OCI-LY1 (cell line): Measurements from ENCODE around the gene HNRNPA1.
A peak's percentile ranks its signal among the peaks of the same experiment; 100 is the strongest.

Experiments
- H2AFZ ChIP-seq: fragments of 200-600 bp; sonication (generic), shearing (Covaris generic); 2 replicates; pipeline ENCODE4 v1.6.0; 2014; ENCODE audit warnings: antibody characterized with exemption, mild to moderate bottlenecking, low read length
- H3F3A ChIP-seq: fragments of 200-600 bp; sonication (generic), shearing (Covaris generic); 2 replicates; pipeline ENCODE4 v1.6.0; 2014; ENCODE audit warnings: mild to moderate bottlenecking, antibody characterized with exemption, low read length, moderate library complexity; ENCODE audit not compliant: insufficient read depth
- H3K27ac ChIP-seq: fragments of 200-600 bp; sonication (generic); 2 replicates; pipeline ENCODE4 v1.5.1; 2014; ENCODE audit warnings: low read length, mixed run types, mild to moderate bottlenecking, low read depth; ENCODE audit not compliant: poor library complexity, severe bottlenecking
- H3K27me3 ChIP-seq: fragments of 200-600 bp; sonication (generic); 2 replicates; pipeline ENCODE4 v1.6.0; 2014; ENCODE audit warnings: antibody characterized with exemption, mild to moderate bottlenecking, low read length, moderate library complexity; ENCODE audit not compliant: insufficient read depth
- H3K36me3 ChIP-seq: fragments of 200-600 bp; sonication (generic); 2 replicates; pipeline ENCODE4 v1.6.1; 2014; ENCODE audit warnings: mild to moderate bottlenecking, antibody characterized with exemption, low read length, moderate library complexity, mixed read lengths; ENCODE audit not compliant: insufficient read depth
- H3K4me1 ChIP-seq: fragments of 200-600 bp; sonication (generic); 2 replicates; pipeline ENCODE4 v1.5.1; 2014; ENCODE audit warnings: mild to moderate bottlenecking, low read length, moderate library complexity; ENCODE audit not compliant: insufficient read depth, severe bottlenecking
- H3K4me2 ChIP-seq: fragments of 200-600 bp; sonication (generic), shearing (Covaris generic); 2 replicates; pipeline ENCODE4 v1.6.1; 2014; ENCODE audit warnings: low read length
- H3K4me3 ChIP-seq: fragments of 200-600 bp; sonication (generic); 2 replicates; pipeline ENCODE4 v1.5.1; 2014; ENCODE audit warnings: low read length, low read depth, mild to moderate bottlenecking, mixed read lengths; ENCODE audit not compliant: poor library complexity, severe bottlenecking
- H3K79me2 ChIP-seq: fragments of 200-600 bp; shearing (Covaris generic); 2 replicates; pipeline ENCODE4 v1.6.1; 2016; ENCODE audit warnings: mixed run types, low read length, mixed read lengths; ENCODE audit not compliant: insufficient read depth
- H3K9ac ChIP-seq: fragments of 200-600 bp; sonication (generic), shearing (Covaris generic); 2 replicates; pipeline ENCODE4 v1.6.1; 2014; ENCODE audit warnings: mild to moderate bottlenecking, low read length, mixed read lengths
- H3K9me2 ChIP-seq: fragments of 200-600 bp; sonication (generic), shearing (Covaris generic); 2 replicates; pipeline ENCODE4 v1.6.1; 2014; ENCODE audit warnings: low read depth, mild to moderate bottlenecking, low read length, mixed read lengths
- H3K9me3 ChIP-seq: fragments of 200-600 bp; shearing (Covaris generic); 2 replicates; pipeline ENCODE4 v1.6.1; 2014; ENCODE audit warnings: low read length, mixed read lengths
- H4K20me1 ChIP-seq: fragments of 200-600 bp; sonication (generic), shearing (Covaris generic); 2 replicates; pipeline ENCODE4 v1.6.0; 2016; ENCODE audit warnings: mild to moderate bottlenecking, low read length; ENCODE audit not compliant: insufficient read depth
- EZH2 ChIP-seq: fragments of 200-600 bp; sonication (generic), shearing (Covaris generic); IDR thresholded peaks from 2 replicates; pipeline ENCODE4 v1.8.0; 2017; ENCODE audit warnings: borderline replicate concordance, mixed run types, mild to moderate bottlenecking, antibody characterized with exemption, low read length, moderate library complexity, mixed read lengths
- TF ChIP-seq, protein P1 (sequence below): fragments of 200-600 bp; sonication (generic), shearing (Covaris generic); IDR thresholded peaks from 2 replicates; pipeline ENCODE4 v1.5.1; 2017; ENCODE audit warnings: mild to moderate bottlenecking, antibody characterized with exemption, low read length, moderate library complexity, mixed read lengths

Gene HNRNPA1

DNA sequence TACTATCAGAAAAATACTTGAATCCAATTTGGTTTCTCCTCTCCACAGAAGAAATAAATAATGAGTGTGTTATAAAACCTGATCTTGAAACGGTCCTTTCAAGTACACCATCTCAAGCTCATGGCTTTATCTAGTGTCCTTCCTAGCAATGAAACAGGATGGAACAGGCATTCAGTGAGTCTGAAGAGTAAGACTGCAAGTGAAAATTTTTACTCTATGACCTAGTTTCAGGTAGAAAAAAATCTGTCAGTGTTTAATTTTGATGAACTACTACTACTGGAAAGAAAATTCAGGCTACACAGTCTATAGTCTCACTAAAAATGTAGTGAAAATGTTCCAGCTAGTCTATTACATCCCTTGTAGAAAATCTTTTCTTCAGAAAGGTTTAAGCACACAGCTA, 8.3 kb upstream of the HNRNPA1 start:
- Histone ChIP-seq H3K9me3 (no peaks in the 10 kb centered on the region), H2AFZ (no peak overlapping the region), H3K36me3 (peaks cover 42% of the 10 kb centered on the region), H3K4me3 (no peak overlapping the region), H3K27ac (no peak overlapping the region), H3K27me3 (no peaks in the 10 kb centered on the region), H3K4me2 (no peak overlapping the region), H3K4me1 (peaks cover 14% of the 10 kb centered on the region), H3F3A (no peaks in the 10 kb centered on the region; the same call in 1 of the 2 replicates), H4K20me1 (no peaks in the 10 kb centered on the region), H3K79me2 (peaks cover 34% of the 10 kb centered on the region), H3K9me2 (no peaks in the 10 kb centered on the region), H3K9ac (no peak overlapping the region)
- TF ChIP-seq EZH2 = no peak
- TF ChIP-seq, protein P1, sequence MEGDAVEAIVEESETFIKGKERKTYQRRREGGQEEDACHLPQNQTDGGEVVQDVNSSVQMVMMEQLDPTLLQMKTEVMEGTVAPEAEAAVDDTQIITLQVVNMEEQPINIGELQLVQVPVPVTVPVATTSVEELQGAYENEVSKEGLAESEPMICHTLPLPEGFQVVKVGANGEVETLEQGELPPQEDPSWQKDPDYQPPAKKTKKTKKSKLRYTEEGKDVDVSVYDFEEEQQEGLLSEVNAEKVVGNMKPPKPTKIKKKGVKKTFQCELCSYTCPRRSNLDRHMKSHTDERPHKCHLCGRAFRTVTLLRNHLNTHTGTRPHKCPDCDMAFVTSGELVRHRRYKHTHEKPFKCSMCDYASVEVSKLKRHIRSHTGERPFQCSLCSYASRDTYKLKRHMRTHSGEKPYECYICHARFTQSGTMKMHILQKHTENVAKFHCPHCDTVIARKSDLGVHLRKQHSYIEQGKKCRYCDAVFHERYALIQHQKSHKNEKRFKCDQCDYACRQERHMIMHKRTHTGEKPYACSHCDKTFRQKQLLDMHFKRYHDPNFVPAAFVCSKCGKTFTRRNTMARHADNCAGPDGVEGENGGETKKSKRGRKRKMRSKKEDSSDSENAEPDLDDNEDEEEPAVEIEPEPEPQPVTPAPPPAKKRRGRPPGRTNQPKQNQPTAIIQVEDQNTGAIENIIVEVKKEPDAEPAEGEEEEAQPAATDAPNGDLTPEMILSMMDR = no peak

DNA sequence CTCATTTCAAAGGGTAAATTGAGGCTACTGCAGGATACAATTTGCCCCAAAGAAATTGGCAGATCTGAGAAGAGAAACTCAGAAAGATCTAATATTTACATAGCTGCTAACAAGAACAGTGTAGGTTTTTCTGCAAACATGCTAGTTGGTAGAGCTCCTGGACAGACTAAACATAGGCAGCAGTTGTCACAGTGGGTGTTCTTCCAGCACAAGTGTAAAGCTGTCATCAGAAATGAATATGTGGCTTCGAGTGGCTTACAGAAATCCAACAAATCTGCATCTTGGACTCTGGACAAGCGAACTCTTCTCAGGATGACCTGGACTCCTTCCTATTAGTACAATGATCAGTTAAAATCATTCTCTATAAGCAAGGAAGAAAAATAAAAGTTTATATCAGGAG, 6.5 kb upstream of the HNRNPA1 start:
- H3K4me1 ChIP-seq = peaks cover 28% of the 10 kb centered on the region
- no peak for TF ChIP-seq EZH2
- TF ChIP-seq, protein P1 = no peak
- no peak overlapping the region for H3K4me3 ChIP-seq
- H2AFZ ChIP-seq = no peak overlapping the region
- peaks cover 56% of the 10 kb centered on the region for H3K36me3 ChIP-seq
- H3K4me2 ChIP-seq = no peak overlapping the region
- H3K27ac ChIP-seq = no peak overlapping the region
- no peaks in the 10 kb centered on the region for H3K27me3 ChIP-seq
- no peak overlapping the region for H3K9ac ChIP-seq
- no peaks in the 10 kb centered on the region for H4K20me1 ChIP-seq
- H3K9me2 ChIP-seq = no peaks in the 10 kb centered on the region
- peaks cover 47% of the 10 kb centered on the region for H3K79me2 ChIP-seq
- no peaks in the 10 kb centered on the region for H3K9me3 ChIP-seq
- H3F3A ChIP-seq = no peaks in the 10 kb centered on the region

DNA sequence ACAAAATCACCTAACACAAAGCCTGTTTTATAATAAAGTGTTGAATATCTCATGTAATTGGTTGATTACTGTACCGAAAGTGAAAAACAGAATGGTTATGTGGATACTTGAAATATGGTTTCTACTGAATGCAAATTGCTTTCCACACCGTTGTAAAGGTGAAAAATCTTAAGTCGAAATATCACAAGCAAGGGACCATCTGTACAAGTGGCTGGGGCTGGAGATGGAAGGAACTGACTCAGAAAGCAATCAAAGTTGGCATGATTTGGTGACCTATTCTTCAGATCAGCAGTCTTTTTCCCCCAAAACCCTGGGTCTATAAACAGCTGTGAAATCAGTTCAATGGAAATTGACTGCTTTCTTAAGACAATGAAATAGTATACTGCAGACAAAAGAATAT, 4.2 kb upstream of the HNRNPA1 start:
- peaks cover 28% of the 10 kb centered on the region for H3K4me1 ChIP-seq
- no peaks in the 10 kb centered on the region for H4K20me1 ChIP-seq
- H3K9ac ChIP-seq = peak overlapping the region; percentile 9; the same call in 1 of the 2 replicates
- TF ChIP-seq EZH2 = no peak
- TF ChIP-seq, protein P1 = no peak
- H3K9me2 ChIP-seq = no peaks in the 10 kb centered on the region
- no peaks in the 10 kb centered on the region for H3K27me3 ChIP-seq
- no peak overlapping the region for H3K4me3 ChIP-seq
- H3K79me2 ChIP-seq = peaks cover 60% of the 10 kb centered on the region
- peak overlapping the region; percentile 6 for H3K27ac ChIP-seq
- no peaks in the 10 kb centered on the region for H3K9me3 ChIP-seq
- peaks cover 69% of the 10 kb centered on the region for H3K36me3 ChIP-seq
- H3K4me2 ChIP-seq = peak overlapping the region; percentile 15; the same call in 1 of the 2 replicates
- H3F3A ChIP-seq = no peaks in the 10 kb centered on the region
- H2AFZ ChIP-seq = no peak overlapping the region
